Measurements from ENCODE around the gene ERC2.
A peak's percentile ranks its signal among the peaks of the same experiment; 100 is the strongest.

ERC2 gene

DNA sequence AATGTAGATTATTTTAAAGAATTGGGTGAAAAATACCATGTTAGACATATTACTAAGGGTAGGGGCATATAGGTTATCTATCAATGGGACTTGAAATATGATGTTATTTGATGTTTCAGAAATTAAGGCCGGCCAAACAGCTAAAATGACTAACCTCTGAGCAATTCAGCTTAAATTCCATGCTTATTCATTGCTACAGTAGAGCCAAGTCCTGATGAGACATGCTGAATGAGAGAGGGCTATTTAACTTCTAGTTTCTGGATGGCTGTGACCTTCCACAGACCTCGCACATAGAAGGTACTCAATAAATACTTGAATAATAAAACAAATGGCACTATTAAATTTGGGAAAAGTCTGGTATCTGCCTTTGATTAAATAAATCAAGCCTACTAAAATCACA lies 805.6 kb downstream of the ERC2 start:
- ATAC-seq, result peak; percentile 80
- TF ChIP-seq OSR1 (CRISPR knock-in tag; IDR thresholded peaks at IDR 0.05) (no peak), BACH2 (CRISPR knock-in tag; IDR thresholded peaks at IDR 0.05; ENCODE audit: borderline replicate concordance) (no peak), TCF4 (CRISPR knock-in tag; IDR thresholded peaks at IDR 0.05; ENCODE audit: borderline replicate concordance) (no peak), ARNTL (CRISPR knock-in tag; IDR thresholded peaks at IDR 0.05; ENCODE audit: borderline replicate concordance, low read depth) (no peak), PPARA (CRISPR knock-in tag; IDR thresholded peaks at IDR 0.05; ENCODE audit: borderline replicate concordance) (no peak), CSDC2 (CRISPR knock-in tag; IDR thresholded peaks at IDR 0.05) (no peak)
- TF ChIP-seq, protein P1, sequence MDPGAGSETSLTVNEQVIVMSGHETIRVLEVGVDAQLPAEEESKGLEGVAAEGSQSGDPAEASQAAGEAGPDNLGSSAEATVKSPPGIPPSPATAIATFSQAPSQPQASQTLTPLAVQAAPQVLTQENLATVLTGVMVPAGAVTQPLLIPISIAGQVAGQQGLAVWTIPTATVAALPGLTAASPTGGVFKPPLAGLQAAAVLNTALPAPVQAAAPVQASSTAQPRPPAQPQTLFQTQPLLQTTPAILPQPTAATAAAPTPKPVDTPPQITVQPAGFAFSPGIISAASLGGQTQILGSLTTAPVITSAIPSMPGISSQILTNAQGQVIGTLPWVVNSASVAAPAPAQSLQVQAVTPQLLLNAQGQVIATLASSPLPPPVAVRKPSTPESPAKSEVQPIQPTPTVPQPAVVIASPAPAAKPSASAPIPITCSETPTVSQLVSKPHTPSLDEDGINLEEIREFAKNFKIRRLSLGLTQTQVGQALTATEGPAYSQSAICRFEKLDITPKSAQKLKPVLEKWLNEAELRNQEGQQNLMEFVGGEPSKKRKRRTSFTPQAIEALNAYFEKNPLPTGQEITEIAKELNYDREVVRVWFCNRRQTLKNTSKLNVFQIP (CRISPR knock-in tag; IDR thresholded peaks at IDR 0.05; ENCODE audit: borderline replicate concordance, low read depth), result no peak
- TF ChIP-seq, protein P2, sequence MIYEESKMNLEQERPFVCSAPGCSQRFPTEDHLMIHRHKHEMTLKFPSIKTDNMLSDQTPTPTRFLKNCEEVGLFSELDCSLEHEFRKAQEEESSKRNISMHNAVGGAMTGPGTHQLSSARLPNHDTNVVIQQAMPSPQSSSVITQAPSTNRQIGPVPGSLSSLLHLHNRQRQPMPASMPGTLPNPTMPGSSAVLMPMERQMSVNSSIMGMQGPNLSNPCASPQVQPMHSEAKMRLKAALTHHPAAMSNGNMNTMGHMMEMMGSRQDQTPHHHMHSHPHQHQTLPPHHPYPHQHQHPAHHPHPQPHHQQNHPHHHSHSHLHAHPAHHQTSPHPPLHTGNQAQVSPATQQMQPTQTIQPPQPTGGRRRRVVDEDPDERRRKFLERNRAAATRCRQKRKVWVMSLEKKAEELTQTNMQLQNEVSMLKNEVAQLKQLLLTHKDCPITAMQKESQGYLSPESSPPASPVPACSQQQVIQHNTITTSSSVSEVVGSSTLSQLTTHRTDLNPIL (CRISPR knock-in tag; IDR thresholded peaks at IDR 0.05; ENCODE audit: low read depth), result no peak

DNA sequence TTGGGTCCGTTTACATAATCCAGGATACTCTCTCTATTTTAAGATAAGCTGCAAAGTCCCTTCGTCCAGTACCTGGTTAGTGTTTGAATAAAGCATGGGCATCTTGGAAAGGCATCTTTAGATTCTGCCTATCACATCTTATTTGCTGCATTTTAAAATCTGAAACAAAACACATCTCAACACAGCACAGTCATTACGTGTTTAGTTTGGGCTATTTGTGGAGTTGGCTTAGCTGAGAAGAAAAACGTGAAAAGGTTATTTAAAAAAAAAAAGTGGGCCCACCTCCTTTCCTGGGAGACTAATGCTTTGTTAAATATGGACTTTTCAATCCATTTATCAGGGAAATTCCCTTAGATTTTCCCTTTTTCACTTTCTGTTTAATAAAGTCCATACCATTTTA lies 806.7 kb downstream of the ERC2 start:
- TF ChIP-seq ZC3H10 (CRISPR knock-in tag; IDR thresholded peaks at IDR 0.05), result no peak
- TF ChIP-seq, protein P3, sequence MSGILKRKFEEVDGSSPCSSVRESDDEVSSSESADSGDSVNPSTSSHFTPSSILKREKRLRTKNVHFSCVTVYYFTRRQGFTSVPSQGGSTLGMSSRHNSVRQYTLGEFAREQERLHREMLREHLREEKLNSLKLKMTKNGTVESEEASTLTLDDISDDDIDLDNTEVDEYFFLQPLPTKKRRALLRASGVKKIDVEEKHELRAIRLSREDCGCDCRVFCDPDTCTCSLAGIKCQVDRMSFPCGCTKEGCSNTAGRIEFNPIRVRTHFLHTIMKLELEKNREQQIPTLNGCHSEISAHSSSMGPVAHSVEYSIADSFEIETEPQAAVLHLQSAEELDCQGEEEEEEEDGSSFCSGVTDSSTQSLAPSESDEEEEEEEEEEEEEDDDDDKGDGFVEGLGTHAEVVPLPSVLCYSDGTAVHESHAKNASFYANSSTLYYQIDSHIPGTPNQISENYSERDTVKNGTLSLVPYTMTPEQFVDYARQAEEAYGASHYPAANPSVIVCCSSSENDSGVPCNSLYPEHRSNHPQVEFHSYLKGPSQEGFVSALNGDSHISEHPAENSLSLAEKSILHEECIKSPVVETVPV (CRISPR knock-in tag; IDR thresholded peaks at IDR 0.05), result no peak
- TF ChIP-seq, protein P4, sequence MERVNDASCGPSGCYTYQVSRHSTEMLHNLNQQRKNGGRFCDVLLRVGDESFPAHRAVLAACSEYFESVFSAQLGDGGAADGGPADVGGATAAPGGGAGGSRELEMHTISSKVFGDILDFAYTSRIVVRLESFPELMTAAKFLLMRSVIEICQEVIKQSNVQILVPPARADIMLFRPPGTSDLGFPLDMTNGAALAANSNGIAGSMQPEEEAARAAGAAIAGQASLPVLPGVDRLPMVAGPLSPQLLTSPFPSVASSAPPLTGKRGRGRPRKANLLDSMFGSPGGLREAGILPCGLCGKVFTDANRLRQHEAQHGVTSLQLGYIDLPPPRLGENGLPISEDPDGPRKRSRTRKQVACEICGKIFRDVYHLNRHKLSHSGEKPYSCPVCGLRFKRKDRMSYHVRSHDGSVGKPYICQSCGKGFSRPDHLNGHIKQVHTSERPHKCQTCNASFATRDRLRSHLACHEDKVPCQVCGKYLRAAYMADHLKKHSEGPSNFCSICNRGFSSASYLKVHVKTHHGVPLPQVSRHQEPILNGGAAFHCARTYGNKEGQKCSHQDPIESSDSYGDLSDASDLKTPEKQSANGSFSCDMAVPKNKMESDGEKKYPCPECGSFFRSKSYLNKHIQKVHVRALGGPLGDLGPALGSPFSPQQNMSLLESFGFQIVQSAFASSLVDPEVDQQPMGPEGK (CRISPR knock-in tag; IDR thresholded peaks at IDR 0.05; ENCODE audit: borderline replicate concordance), result no peak
- no peak for ATAC-seq

DNA sequence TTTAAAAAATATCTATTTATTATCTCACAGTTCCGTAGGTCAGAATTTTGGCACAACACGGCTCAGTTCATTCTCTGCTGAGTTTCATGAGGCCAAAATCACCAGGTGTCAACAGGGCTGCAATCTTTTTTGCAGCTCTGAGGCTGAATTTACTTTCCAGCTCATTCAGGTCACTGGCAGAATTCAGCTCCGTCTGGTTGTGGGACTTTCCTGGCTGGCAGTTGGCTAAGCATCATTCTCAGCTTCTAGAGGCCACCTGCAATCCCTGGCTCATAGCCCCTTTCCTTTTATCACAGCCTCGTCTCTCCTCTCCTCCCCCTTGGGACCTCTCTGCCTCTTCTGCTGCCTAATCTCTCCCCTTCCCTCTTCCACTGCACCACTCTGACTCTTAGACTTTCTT lies 807.1 kb downstream of the ERC2 start:
- ATAC-seq, result no peak
- TF ChIP-seq ARNTL (CRISPR knock-in tag; IDR thresholded peaks at IDR 0.05; ENCODE audit: borderline replicate concordance, low read depth), result no peak
- TF ChIP-seq ZC3H10 (CRISPR knock-in tag; IDR thresholded peaks at IDR 0.05), result no peak
- TF ChIP-seq PPARA (CRISPR knock-in tag; IDR thresholded peaks at IDR 0.05; ENCODE audit: borderline replicate concordance), result no peak
- TF ChIP-seq, protein P1 (CRISPR knock-in tag; IDR thresholded peaks at IDR 0.05; ENCODE audit: borderline replicate concordance, low read depth), result no peak
- TF ChIP-seq, protein P5, sequence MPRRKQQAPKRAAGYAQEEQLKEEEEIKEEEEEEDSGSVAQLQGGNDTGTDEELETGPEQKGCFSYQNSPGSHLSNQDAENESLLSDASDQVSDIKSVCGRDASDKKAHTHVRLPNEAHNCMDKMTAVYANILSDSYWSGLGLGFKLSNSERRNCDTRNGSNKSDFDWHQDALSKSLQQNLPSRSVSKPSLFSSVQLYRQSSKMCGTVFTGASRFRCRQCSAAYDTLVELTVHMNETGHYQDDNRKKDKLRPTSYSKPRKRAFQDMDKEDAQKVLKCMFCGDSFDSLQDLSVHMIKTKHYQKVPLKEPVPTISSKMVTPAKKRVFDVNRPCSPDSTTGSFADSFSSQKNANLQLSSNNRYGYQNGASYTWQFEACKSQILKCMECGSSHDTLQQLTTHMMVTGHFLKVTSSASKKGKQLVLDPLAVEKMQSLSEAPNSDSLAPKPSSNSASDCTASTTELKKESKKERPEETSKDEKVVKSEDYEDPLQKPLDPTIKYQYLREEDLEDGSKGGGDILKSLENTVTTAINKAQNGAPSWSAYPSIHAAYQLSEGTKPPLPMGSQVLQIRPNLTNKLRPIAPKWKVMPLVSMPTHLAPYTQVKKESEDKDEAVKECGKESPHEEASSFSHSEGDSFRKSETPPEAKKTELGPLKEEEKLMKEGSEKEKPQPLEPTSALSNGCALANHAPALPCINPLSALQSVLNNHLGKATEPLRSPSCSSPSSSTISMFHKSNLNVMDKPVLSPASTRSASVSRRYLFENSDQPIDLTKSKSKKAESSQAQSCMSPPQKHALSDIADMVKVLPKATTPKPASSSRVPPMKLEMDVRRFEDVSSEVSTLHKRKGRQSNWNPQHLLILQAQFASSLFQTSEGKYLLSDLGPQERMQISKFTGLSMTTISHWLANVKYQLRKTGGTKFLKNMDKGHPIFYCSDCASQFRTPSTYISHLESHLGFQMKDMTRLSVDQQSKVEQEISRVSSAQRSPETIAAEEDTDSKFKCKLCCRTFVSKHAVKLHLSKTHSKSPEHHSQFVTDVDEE (CRISPR knock-in tag; IDR thresholded peaks at IDR 0.05), result no peak

DNA sequence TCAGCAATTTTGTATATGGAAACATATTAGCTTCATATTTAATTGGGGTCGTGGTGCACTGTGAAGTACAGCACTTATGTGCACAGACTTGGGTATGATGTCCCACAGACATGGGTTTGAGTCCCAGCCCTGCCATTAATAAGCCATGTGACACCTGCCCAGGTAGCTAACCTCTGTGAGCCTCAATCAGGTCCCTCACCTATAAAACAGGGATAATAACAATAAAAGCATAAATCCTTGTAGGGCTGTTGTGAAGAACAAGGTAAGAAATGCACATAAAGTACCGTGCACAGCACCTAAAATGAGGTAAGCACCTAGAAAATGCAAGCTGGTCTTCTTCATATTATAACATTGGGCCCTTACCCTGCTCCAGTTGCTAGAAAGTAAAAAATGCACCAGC lies 807.6 kb downstream of the ERC2 start:
- ATAC-seq, result no peak
- no peak for TF ChIP-seq ZNF565 (CRISPR knock-in tag; conservative IDR thresholded peaks at IDR 0.05; ENCODE audit: low read depth)
- no peak for TF ChIP-seq PPARA (CRISPR knock-in tag; IDR thresholded peaks at IDR 0.05; ENCODE audit: borderline replicate concordance)

DNA sequence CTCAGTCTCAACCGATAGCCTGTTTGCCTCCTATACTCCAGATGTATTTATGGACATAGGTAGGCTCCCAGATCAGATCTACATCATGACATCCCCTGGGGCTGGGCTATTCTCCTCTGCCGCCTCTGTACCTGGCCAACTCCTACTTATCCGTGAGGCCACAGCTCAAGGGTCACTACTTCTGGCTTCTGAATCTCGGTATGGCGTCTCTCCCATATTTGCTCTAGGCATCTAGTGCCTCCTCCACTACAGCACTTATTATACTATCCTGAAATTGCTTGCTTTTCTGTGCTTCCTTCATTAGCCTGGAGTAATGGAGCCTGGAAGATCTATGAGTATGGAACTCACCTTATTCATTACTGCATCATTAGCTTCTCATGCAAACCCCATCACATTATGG lies 808.6 kb downstream of the ERC2 start:
- no peak for TF ChIP-seq ZNF70 (CRISPR knock-in tag; IDR thresholded peaks at IDR 0.05)
- TF ChIP-seq CSDC2 (CRISPR knock-in tag; IDR thresholded peaks at IDR 0.05), result no peak
- TF ChIP-seq RARB (CRISPR knock-in tag; IDR thresholded peaks at IDR 0.05), result no peak
- TF ChIP-seq ZNF8 (CRISPR knock-in tag; IDR thresholded peaks at IDR 0.05), result no peak
- no peak for TF ChIP-seq ZC3H10 (CRISPR knock-in tag; IDR thresholded peaks at IDR 0.05)
- no peak for TF ChIP-seq ESRRG (CRISPR knock-in tag; IDR thresholded peaks at IDR 0.05)
- TF ChIP-seq BACH2 (CRISPR knock-in tag; IDR thresholded peaks at IDR 0.05; ENCODE audit: borderline replicate concordance), result no peak
- TF ChIP-seq, protein P2 (CRISPR knock-in tag; IDR thresholded peaks at IDR 0.05; ENCODE audit: low read depth), result no peak
- no peak for TF ChIP-seq ZFP3 (CRISPR knock-in tag; IDR thresholded peaks at IDR 0.05)
- no peak for TF ChIP-seq ISL1 (CRISPR knock-in tag; IDR thresholded peaks at IDR 0.05)
- ATAC-seq, result no peak

Measured in SK-N-SH treated with all-trans-retinoic acid at 6 μM for 48 hours (cell line).